HG03139 (cell line): Measurements from ENCODE around the gene PCSK7.

Source experiments
- ATAC-seq: cut with Tn5 transposase; IDR thresholded peaks from one replicate; pipeline ENCODE4 v1.9.1; 2021; ENCODE audit not compliant: unreplicated experiment

Gene PCSK7

GRCh38 chr11:117199916-117200812 is 31.7 kb downstream of the PCSK7 start:
- no peak for ATAC-seq

- ATAC-seq = no peak
Measured at GRCh38 chr11:117199053-117199915, 32.6 kb downstream of the PCSK7 start, which contains the start of gene TAGLN. TAGLN (plus strand) TSS chr11:117199370; CDS start chr11:117203014, 3,644 bp downstream.

GRCh38 chr11:117198613-117199012 is 33.3 kb downstream of the PCSK7 start:
- no peak for ATAC-seq

- ATAC-seq = no peak
Measured at GRCh38 chr11:117197516-117198456, 34.1 kb downstream of the PCSK7 start.

GRCh38 chr11:117197006-117197405 is 34.9 kb downstream of the PCSK7 start:
- ATAC-seq = no peak

- no peak for ATAC-seq
Measured at GRCh38 chr11:117195761-117196160, 36.1 kb downstream of the PCSK7 start.

- no peak for ATAC-seq
Measured at GRCh38 chr11:117195258-117195657, 36.6 kb downstream of the PCSK7 start.

GRCh38 chr11:117194267-117194666 is 37.6 kb downstream of the PCSK7 start:
- no peak for ATAC-seq

- ATAC-seq = no peak
Measured at GRCh38 chr11:117193130-117194020, 38.5 kb downstream of the PCSK7 start.

GRCh38 chr11:117192401-117192875 is 39.4 kb downstream of the PCSK7 start:
- ATAC-seq = no peak

- ATAC-seq = no peak
Measured at GRCh38 chr11:117191680-117192400, 40.0 kb downstream of the PCSK7 start.

GRCh38 chr11:117189941-117190544 is 41.8 kb downstream of the PCSK7 start:
- ATAC-seq = no peak

- no peak for ATAC-seq
Measured at GRCh38 chr11:117189191-117189940, 42.5 kb downstream of the PCSK7 start.

- no peak for ATAC-seq
Measured at GRCh38 chr11:117188620-117189081, 43.2 kb downstream of the PCSK7 start.

- no peak for ATAC-seq
Measured at GRCh38 chr11:117187799-117188481, 43.9 kb downstream of the PCSK7 start.

GRCh38 chr11:117187428-117187798 is 44.5 kb downstream of the PCSK7 start:
- ATAC-seq = no peak

GRCh38 chr11:117187007-117187406 is 44.9 kb downstream of the PCSK7 start:
- ATAC-seq = no peak
